Effector CD4-positive, alpha-beta T cell (primary cell): ENCODE data around the gene TTC16.

Source experiments
- DNase-seq: peaks from one replicate; pipeline ENCODE4 v3.0.0-alpha.2; 2020

The TTC16 gene

DNA sequence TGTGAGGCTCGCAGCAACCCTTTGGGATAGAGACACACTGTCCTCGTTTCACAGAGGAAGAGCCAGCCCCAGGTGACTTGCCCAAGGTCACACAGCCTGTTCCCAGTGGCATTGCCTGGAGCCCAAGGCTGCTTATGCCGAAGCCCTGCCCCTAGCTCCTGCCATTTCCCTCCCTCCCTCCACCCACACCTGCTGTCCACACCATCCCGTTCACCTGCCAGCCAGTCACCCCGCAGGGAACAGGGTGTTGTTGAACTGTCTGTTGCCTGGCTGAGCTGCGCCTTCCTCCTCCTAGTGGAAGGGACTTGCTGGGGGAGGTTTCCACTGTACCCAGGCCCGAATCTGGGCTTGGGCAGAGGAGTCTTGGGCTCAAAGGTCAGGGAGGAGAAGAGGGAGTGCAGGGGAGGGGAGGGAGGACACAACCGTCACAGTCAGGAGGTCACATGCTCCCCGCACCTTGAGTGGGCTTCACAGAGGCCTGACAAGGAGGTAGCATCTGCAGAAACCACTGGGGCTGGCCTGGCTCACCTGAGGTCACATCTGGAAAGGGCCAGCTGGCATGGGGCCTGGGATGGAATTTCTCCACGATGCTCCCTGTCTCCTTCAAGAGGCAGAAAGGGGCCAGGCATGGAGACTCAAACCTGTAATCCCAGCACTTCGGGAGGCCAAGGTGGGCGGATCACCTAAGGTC is 6.3 kb downstream of the TTC16 start:
- no peak for DNase-seq

DNA sequence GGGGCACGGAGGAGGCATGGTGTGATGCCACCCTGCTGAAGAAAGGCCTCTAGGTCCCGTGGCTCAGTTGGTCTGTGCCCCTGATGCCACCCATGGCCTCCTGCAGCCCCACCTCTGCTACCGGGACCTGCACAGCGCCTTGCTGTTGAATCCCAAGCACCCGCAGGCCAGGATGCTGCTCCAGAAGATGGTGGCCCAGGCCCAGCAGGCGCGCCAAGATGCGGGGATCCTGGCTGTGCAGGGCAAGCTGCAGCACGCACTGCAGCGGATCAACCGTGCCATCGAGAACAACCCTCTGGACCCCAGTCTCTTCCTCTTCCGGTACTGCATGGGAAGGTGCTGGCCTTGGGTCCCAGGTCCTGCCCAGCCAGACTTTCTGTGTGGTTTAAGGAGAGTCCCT is 7.1 kb downstream of the TTC16 start:
- no peak for DNase-seq

DNA sequence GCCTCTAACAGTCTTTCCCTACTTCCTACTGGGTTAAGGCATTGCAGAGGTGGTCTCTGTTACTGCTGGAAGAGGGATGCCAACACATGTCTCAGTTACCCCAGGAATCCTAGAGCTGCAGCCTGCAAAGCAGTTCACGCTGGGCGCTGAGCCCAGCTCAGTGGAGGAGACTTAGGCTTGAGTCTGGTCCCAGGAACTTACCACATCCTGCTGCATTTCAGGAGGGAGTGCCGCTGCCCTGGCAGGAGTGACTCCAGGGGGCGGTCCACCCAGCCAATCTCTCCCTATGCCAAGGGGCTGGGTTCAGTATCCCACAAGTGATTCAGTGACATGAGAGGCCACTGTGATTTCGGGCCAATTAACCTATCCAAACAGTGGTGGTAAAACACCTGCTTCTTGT is 7.6 kb downstream of the TTC16 start:
- DNase-seq: no peak

DNA sequence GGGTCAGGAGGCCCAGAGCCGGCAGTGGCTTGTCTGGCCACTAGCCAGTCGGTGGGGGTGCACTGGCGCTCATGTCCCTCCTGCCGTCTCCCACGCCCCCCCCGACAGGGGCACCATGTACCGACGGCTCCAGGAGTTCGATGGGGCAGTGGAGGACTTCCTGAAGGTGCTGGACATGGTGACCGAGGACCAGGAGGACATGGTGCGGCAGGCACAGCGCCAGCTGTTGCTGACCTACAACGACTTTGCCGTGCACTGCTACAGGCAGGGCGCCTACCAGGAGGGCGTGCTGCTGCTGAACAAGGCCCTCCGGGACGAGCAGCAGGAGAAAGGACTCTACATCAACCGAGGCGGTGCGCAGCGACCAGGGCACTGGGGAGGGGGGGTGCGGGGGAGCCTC is 8.1 kb downstream of the TTC16 start:
- DNase-seq: no peak

DNA sequence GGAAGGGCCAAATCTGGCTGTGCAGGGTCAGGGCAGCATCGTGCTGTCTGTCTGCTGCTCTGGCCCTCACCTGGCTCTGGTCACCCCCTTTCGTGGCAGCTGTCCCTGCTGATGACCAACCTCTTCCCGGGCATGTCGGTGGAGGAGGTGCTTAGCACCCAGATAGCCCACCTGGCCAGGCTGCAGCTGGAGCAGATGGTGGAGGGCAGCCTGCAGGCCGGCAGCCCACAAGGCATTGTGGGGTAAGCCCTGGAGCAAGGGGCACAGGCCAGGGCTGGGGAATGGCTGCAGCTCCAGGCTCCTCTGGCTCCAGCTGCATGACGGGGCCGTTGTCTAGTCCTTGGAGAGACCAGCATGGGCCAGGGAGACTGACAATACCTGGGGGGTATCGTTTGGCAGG is 11.0 kb downstream of the TTC16 start:
- DNase-seq: no peak

DNA sequence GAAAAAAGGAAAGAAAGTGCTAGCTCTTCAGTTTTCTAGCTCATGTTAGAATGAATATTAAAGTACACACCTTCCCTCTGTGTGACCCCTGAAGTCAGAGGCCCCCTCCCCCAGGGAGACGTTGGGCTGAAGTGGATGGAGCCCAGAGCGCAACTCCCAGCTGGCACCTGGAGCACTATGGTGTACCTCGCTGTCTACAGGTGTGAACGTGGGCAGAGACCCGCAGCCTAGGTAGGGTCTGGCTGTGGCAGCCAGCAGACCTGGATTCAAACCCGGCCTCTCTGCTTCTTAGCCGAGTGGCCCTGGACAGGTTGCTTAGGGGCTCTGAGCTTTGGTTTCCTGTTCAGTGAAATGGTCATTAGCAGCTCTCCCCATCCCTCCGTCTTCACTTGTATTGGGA is 12.9 kb downstream of the TTC16 start:
- no peak for DNase-seq

DNA sequence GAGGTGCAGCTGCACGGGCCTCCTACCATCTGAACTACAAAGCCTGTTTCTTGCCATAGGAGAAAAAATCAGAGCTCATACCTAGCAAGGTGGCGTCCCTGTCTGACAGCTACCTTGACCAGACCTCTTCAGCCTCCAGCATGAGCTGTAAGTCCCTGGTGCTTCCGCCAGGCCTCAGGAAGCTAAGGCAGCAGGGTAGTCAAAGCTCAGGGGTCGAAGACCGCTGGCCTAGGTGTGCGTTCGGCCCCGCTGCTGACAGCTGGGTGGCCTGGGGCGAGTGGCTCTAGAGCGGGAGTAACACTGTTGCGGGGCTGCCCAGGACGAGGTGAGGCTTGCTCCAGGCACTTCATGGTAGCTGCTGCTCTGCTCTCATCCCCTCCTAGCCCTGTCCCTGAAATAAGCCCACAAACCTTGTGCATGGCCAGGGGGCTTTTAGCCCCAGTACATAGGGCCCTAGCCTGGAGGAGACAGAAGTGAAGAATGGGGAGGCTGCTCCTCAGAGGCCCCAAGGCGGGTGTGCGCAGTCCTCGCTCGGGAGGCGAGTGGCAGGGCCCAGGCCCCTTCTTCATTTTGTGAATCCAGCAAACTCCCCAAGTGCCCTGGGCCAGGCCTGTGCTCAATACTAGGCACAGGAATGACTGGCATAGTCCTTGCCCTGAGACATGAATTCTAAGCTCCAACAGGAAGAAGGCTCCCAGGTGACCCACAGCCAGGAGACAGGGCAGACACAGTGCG is 13.8 kb downstream of the TTC16 start:
- DNase-seq: no peak

DNA sequence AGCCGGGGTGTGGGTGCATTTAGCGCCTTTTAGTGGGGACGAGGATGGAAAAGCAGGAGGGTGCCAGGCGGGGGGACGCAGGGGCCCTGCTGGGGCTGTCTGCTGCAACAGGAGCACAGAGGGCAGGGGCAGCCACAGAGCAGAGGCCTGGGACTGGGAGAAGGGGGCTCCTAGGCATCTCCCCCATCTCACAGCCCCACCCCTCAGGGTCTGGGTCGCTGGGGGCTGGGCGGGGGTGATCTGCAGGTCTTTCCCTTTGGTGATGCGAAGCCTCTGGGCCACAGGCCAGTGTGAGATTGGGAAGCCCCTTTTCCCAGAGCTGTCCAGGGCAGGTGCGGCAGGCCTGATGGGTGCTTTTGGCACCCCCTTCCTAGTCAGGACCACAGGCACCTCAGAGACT is 14.4 kb downstream of the TTC16 start:
- DNase-seq: no peak

DNA sequence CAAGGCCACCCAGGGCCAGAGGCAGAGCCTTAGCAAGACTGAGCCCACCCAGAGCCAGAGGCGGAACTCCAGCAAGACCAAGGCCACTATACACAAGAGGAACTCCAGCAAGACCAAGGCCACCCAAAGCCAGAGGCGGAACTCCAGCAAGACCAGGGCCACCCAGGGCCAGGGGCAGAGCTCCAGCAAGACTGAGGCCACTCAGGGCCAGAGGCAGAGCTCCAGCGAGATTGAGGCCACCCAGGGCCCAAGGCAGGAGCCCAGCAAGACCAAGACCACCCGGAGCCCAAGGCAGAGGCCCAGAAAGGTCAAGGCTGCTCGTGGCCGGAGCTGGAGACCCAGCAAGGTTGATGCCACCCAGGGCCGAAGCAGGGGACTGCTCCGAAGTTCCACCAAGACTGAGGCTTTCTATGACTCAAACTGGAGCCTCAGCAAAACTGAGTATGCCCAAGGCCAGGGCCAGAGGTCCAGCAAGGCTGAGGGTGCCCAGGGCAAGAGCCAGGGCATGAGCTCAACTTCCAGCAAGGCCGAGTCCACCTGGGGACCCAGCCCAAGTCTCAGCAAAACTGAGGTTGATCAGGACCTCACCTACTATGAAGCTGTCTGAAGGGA is 15.0 kb downstream of the TTC16 start:
- no peak for DNase-seq

DNA sequence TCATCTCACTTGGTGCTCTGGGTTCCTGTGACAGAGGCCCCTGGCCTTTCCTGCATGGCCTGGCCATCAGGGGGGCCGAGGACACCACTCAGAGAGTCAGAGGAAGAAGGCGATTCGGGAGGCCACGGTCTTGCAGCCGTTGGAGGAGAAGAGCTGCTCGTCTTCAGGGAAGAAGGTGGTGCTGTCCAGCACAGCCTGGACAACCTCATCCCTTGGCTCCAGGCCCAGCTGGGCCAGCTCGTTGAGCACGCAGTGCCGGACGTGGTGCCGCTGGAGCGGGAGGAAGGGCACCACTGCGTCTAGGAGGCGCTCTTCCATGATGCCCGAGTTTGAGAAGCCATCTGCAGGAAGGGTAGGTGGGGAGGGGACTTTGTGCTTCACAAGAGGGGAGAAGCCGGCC is 16.1 kb downstream of the TTC16 start:
- DNase-seq: no peak

DNA sequence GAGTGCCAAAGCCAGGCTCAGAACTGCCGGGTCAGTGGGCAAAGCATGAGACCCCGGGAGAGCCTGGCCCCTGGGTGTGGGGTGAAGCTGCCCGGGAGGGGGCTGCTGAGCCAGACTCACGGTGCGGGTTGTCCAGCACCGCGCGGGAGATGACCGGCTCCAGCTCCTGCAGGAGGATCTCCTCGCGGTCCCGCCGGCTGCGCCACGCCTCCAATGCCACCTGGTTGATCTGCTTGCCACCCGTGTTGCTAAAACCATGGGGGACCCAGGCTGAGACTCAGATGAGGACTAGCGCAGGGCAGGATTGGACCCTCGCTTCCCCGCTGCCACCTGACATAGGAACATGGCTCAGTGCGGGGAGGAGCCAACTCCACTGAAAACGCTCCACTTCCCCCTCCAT is 16.6 kb downstream of the TTC16 start:
- no peak for DNase-seq

DNA sequence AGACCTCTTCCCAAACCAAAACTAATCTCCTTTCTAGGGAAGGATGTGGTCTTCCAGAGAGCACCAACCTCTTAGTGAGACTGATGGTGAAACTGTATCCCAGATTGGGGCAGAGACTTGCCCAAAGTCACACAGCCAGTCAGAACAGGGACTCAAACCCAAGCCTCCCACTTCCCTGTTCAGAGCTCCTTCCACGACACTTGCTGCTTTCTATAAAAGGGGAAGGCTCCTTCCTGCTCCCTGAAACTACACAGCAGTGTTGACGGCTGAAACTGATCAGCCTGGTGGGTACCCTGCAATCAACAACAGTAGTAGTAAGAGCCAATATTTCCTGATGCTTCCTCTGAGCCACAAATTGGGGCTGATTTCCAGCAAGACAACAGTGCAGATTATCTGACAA is 17.7 kb downstream of the TTC16 start:
- no peak for DNase-seq

DNA sequence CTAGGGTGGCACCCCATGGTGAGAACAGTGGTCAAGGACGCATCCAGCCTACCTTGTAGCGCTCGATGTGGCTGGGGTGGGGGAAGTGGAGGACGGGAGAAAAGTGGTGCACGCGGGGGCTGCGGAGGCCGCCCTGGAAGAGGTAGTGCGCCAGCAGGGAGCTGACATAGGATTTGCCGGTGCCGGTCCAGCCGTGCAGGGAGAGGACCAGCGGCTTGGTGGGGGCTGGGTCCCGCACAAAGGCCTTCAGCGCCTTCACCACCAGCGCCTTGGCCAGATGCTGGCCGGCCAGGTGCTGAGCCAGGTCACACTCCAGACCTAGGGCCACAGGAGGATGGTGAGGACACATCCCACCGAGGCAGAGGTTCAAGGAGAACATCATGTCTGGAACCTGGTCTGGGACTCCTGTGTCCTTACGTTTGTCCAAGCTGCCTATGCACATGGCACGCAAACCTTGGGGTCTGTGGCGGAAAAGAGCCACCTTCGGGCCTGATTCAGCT is 18.4 kb downstream of the TTC16 start:
- DNase-seq: no peak

DNA sequence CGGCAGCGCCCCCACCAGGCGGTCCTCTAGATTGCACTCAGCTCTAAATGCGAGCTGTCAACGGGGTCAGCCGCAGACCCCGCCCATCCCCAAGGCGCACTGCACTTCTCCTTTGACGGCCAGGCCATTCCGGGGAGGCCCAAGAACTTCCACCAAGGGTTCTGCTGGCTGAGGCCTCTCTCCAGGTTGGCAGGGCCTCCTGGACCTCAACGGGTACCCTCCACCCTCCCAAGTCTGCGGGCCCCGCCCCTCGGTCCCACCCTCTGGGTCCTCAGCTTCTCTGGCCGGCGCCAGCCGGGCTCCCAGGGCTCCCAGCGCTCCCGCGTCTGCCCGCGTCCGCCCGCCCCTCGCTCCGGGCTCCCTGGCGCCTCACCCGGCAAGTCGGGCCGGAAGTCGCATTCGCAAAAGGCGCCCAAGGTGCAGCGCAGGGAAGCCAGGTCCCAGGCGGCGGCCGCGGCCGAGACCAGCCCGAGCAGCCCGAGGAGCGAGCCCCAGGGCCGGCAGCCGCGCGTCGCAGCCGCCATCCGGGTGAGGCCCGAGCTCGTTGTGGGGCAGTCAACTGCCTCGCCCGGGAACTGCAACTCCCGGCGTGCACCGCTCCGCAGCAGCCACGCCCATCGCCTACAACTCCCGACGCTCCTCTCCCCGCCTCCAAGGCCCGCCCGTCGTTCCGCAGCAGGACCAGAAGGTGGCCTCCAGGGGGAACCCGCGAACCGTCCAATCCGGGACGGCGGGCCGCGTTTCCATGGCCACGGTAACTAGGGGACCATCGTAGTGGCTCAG is 19.1 kb downstream of the TTC16 start, which contains the start of gene TOR2A:
TSS of gene TOR2A (minus strand) at position 548 of the 783 bp plus-strand sequence. CDS start at position 524, 24 bp downstream.
- peak; percentile 99 for DNase-seq

DNA sequence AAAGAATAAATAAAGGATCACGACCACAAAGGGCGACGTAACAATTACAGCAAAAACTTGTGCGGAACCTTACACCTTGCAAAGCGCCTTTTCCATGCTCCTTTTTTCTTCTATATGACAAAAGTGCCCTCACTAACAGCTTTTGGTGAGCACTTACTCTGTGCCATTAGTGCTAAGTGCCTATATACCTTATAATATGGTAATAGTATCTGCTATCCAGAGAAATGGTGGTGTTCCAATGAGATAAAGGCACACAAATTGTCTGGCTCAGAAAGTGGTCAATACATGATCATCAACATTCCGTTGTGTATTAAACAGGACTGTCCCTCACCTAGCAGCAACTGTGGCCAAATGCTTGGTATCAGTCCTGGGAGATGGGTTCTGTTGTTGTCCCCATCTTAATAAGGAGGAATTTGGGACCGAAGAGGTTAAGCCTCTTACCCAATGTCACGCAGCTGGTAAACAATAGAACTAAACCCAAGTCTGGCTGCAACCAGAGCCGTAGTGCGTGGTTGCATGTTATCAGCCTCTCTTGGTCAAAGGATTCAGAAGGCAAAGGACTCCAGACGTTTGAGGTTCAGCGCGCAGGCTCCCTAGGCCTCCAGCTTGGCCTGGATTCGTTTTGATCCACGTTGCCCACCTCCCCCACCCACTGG is 19.8 kb downstream of the TTC16 start:
- DNase-seq: no peak

DNA sequence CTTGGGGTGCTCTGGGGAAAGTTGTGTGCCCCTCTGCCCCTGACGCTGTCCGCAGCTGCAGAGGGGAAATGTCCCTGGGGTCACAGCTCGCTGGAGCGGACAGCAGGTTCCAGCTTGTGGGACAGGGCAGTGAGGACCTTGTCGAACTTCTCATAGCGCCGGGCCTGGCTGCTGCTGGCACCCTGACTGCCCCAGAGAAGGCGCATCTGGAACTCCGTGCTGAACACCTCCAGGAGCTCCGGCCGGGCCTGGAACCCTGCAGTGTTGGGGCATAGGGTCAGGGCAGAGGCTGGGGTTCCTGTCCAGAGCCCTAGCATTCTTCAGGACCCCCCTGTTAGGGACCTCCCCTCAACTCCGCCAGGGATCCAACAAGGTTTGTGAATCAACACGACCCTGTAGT is 22.8 kb downstream of the TTC16 start:
- DNase-seq: no peak

DNA sequence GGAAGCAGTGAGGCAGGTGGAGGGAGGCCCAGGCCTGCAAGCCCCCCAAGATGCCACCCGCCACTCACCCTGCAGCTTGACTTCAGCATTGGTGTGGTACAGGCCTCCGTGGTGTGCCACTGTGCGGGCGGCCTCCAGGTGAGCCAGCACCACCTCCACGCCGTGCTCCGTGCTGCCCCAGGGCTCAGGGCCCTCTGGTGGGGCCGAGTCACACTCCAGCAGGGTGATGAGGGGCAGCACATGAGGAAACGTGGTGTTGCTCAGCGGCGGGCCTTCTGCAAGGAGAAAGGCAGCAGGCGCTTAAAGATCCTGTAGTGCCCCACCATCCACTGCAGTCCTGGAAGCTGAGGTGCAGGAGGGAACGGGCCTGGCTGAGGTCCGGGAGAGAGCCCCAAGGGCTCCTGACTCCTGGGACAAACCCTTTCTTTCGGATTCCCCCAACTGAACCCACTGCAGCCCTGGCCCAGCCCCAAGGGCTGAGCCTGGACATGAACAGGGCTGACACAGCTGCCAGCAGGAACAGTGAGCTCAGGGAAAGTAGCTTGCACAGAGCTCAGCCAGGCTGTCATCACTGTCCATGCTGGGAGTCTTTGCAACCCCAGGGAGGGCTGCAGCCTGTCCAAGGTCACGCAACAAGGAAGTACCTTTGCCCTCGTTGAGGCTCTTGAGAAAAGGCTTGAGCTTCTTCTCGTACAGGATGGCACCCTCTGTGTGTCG is 23.9 kb downstream of the TTC16 start:
- DNase-seq: no peak

DNA sequence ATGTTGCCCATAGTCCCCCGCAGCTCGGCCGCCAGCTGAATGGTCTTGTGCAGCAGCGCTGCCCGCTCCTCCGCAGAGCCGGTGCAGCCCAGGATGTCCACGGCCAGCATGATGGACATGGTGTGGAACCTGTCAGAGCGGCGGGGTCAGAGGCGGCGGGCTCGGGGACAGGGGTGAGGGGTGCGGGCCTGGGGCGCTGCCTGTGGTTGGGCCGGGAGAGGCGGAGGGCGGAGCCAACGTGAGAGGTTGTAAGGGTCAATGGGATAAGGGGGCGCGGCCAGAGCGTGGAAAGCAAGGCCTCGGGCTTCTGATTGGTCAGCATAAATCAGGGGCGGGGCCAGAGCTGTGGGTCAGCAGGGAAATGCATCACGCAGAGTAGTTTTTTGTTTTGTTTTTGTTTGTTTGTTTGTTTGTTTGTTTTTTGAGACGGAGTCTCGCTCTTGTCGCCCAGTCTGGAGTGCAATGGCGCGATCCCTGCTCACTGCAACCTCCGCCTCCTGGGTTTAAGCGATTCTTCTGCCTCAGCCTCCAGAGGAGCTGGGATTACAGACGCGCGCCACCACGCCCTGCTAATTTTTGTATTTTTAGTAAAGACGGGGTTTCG is 26.1 kb downstream of the TTC16 start:
- no peak for DNase-seq

DNA sequence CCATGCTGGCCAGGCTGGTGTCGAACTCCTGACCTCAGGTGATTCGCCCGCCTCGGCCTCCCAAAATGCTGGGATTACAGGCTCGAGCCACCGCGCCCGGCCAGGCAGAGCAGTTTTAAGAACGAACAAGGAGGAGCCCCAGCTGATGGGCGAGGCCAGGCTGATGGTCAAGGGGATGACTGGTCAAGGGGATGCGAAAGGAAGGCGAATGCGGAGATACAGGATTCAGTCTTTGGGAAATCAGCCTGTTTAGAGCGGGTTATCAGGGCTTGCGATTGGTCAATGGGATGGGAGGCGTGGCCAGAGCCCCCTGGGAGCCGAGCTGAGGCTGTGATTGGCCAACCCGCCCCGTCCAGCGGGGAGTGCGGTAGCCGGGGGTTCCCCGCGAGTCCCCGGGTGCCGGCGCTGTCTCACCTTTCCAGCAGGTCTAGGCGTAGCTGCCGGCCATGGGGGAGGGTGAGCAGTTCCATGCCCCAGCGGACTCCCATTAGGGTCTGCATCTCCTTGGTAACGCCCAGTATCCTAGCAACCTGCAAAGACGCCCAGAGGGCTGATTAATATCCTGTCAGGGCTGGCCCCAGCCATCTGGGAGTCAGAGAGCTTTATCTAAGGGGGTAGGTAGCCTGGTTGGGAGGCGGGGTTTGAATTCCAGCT is 26.7 kb downstream of the TTC16 start:
- no peak for DNase-seq

DNA sequence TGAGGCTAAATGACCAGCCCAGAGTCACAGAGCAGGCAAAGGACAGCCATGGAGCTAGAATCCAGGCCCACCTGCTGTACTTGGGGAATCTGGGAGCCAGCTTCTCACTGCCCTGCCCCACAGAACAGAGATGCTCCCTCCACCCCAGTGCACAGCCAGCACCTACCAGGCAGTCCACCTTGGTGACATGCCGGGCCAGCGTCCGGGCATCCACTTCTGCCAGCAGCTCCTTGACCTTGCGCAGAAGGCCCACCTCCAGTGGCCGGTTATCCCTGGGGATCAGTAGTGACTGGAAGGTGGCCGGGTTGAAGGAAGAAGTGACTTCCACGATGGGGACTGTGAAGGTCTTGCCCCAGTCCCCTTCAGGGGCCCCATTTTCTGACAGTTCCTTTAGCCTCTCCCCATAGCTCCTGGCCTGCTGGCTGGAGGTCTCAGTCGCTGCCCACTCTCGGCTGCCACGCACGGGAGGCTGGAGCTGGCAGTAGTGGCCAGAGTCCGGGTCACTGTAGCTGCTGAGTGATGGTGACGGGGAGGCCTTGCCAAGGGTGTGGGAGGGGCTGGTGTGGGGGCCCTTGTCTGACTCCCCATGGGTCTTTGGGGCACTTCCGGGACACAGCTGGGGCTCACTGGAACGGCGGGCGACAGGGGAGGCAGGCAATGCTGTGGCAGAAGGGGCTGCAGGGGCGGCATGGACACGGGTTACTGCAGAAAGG is 28.7 kb downstream of the TTC16 start:
- DNase-seq: no peak
